Measurements from ENCODE around the gene ILDR2.
A peak's percentile ranks its signal among the peaks of the same experiment; 100 is the strongest.

Gene ILDR2

GRCh38 chr1:166975361-166976129, at the start of gene ILDR2:
Gene ILDR2 (minus strand): TSS chr1:166975540. CDS start chr1:166975268, 272 bp downstream.
- peak; percentile 73 to 77 for DNase-seq

GRCh38 chr1:167022384-167022783, 47.0 kb upstream of the ILDR2 start:
- no peak for DNase-seq

DNA sequence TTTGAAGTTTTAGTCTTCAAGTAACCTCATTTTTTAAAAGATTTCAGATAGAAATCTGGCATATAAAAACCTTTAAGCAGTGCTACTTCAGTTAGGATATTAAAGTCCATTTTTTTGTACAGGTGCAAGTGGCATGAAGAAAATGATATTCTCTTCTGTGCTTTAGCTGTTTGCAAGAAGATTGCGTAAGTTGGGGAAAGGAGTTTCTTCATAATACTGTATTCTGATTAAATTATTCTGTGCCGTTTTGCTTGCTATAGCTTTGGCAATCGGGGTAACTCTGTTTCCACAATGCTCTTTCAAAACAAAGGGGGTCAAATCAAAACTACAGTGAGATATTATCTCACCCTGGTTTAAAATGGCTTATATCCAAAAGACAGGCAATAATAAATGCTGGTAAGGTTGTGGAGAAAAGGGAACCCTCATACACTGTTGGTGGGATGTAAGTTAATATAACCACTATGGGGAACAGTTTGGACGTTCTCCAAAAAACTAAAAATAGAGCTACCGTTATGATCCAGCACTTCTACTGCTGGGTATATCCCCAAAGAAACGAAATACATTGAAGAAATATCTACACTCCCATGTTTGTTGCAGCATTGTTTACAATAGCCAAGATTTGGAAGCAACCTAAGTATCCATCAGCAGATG, 40.9 kb upstream of the ILDR2 start:
- DNase-seq = no peak

GRCh38 chr1:167013108-167013929, 38.0 kb upstream of the ILDR2 start:
- no peak for DNase-seq

GRCh38 chr1:167012570-167012969, 37.2 kb upstream of the ILDR2 start:
- no peak for DNase-seq

GRCh38 chr1:167011560-167012191, 36.3 kb upstream of the ILDR2 start:
- no peak for DNase-seq

- DNase-seq = no peak
Measured at GRCh38 chr1:167003711-167004110, 28.4 kb upstream of the ILDR2 start.

- DNase-seq = no peak
Measured at GRCh38 chr1:167002354-167002753, 27.0 kb upstream of the ILDR2 start.

GRCh38 chr1:167000546-167000945, 25.2 kb upstream of the ILDR2 start:
- no peak for DNase-seq

- DNase-seq = no peak
Measured at GRCh38 chr1:166999500-167000055, 24.2 kb upstream of the ILDR2 start.

DNA sequence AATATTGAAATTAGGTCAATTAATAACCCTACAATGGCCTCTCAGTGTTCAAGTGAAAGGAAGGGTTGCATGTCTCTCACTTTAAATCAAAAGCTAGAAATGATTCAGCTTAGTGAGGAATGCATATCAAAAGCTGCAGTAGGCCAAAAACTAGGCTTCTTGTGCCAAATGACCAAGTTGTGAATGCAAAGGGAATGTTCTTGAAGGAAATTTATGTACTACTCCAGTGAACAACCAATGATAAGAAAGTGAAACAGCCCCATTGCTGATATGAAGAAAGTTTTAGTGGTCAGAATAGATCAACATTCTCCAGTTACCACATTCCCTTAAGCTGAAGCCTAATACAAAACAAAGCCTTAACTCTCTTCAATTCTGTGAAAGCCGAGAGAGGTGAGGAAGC, 23.7 kb upstream of the ILDR2 start:
- DNase-seq = no peak

DNA sequence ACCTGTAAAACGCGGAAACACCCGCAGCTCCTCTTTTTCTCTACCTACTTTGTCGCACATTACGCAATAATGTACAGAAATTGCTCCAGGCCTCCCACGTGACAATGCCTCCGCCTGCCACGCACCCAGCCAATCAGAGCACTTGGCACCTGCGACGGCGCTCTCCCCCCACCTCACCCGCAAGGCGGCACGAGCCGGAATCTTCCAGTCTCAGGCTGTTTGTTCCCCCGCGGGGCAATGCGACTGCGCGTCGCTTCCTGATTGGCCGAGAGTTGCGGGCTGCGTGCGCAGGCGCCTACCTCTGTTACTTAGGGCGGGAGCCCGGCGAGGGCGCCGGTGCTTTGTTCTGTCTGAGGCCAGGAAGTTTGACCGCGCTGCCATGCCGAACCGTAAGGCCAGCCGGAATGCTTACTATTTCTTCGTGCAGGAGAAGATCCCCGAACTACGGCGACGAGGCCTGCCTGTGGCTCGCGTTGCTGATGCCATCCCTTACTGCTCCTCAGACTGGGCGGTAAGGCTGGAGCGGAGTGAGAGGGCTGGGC, 13.7 kb upstream of the ILDR2 start, which contains the start of gene MAEL:
MAEL (plus strand) TSS at position 307 of the 542 bp plus-strand sequence; CDS start at position 380, 73 bp downstream.
- no peak for DNase-seq

GRCh38 chr1:166981589-166981988, 6.2 kb upstream of the ILDR2 start:
- no peak for DNase-seq

GRCh38 chr1:166980818-166981217, 5.5 kb upstream of the ILDR2 start:
- DNase-seq = no peak

GRCh38 chr1:166980383-166980782, 5.0 kb upstream of the ILDR2 start:
- DNase-seq = no peak

GRCh38 chr1:166978821-166979220, 3.5 kb upstream of the ILDR2 start:
- DNase-seq = no peak

- no peak for DNase-seq
Measured at GRCh38 chr1:166977951-166978350, 2.6 kb upstream of the ILDR2 start.

DNA sequence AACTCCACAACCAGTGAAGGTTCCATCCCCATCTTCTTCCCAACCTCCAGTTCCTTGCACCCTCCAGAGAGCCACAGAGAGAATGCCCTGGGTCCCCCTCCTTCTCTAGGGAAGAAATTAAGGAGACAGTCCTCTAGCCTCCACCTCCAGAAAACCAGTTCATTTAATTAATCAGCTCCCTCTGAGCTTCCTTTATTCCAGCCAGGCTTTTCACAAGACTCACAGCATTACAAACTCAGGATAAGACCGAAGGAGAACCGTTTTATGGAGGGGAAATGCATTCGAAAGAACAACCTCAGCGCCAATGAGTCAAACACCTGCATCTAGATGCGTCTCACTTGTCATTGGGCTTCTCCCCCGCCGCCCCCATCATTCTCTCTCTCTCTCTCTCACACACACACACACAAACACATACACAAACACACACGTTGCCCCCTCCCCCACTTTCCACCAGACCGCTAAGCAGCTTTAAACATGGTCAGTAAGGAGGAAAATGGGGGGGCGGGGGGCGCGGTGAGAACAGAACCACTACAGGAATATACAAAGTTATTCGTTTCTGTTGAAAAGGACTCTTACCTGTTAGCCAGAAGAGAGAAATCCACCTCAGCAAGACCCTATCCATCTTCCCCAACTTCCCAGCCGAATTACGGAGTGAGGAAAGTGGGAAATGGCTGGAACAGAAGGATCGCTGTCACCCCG, 544 bp downstream of the ILDR2 start:
- peak; percentile 56 to 62 for DNase-seq

- no peak for DNase-seq
Measured at GRCh38 chr1:166972826-166973225, 2.5 kb downstream of the ILDR2 start.

DNA sequence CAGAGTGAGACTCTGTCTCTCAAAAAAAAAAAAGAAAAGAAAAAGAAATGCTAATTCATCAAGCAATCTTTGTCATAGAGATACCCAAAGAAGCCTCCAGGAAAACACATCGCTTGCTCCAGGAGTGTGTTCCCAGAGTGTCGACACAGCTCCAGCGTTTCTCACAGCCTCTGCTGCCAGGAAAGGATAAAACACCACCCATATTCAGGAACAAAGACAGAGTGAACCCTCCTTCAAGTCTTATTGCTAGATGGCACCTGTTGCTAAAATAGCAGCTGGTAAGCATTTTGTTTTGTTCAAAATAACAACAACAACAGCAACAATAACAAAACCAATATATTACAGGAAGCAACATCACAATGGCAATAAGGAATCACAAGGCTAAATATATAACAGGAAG, 3.1 kb downstream of the ILDR2 start:
- DNase-seq = no peak

DNA sequence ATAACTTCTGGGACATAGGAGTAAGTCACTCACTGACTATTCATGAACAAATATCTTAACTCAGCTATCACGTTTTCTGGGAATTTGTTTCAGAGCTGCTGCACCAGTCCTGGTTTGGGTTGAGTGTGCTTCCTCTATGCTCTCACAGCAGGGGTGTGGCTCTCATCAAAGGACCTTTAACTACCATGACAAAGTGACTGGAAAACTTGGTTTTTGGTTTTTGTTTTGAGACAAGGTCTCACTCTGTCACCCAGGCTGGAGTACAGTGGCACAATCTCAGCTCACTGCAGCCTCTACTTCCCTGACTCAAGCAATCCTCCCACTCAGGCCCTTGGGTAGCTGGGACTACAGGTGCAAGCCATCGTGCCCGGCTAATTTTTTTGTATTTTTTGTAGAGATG, 4.1 kb downstream of the ILDR2 start:
- DNase-seq = no peak

Measured in stimulated activated CD4-positive, alpha-beta T cell treated with anti-CD3 and anti-CD28 coated beads, Interleukin-2, amount 100 ng/mL, for 24 hours (primary cell).